ENCODE data around the gene HEATR5A.

HEATR5A gene

GRCh38 chr14:31268216-31268615, 152.1 kb downstream of the HEATR5A start:
- Histone ChIP-seq H3K4me1 (ENCODE audit: control insufficient read depth in 1 of 2, insufficient read depth in 1 of 2, low read depth in 1 of 2, low read length in 1 of 2) (no peaks in the 10 kb centered on the region), H3K27me3 (no peaks in the 10 kb centered on the region), H3K4me3 (ENCODE audit: low read depth in 1 of 2, low read length in 1 of 2) (no peak overlapping the region), H3K27ac (no peak overlapping the region), H3K9me3 (no peaks in the 10 kb centered on the region), H3K36me3 (no peaks in the 10 kb centered on the region)
- TF ChIP-seq, protein P1, sequence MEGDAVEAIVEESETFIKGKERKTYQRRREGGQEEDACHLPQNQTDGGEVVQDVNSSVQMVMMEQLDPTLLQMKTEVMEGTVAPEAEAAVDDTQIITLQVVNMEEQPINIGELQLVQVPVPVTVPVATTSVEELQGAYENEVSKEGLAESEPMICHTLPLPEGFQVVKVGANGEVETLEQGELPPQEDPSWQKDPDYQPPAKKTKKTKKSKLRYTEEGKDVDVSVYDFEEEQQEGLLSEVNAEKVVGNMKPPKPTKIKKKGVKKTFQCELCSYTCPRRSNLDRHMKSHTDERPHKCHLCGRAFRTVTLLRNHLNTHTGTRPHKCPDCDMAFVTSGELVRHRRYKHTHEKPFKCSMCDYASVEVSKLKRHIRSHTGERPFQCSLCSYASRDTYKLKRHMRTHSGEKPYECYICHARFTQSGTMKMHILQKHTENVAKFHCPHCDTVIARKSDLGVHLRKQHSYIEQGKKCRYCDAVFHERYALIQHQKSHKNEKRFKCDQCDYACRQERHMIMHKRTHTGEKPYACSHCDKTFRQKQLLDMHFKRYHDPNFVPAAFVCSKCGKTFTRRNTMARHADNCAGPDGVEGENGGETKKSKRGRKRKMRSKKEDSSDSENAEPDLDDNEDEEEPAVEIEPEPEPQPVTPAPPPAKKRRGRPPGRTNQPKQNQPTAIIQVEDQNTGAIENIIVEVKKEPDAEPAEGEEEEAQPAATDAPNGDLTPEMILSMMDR (IDR thresholded peaks at IDR 0.05) = no peak

GRCh38 chr14:31266437-31267331, 153.7 kb downstream of the HEATR5A start:
- Histone ChIP-seq H3K27ac (no peak overlapping the region), H3K27me3 (no peaks in the 10 kb centered on the region), H3K4me1 (ENCODE audit: control insufficient read depth in 1 of 2, insufficient read depth in 1 of 2, low read depth in 1 of 2, low read length in 1 of 2) (peaks cover 5% of the 10 kb centered on the region in 2 experiments), H3K36me3 (no peaks in the 10 kb centered on the region), H3K4me3 (ENCODE audit: low read depth in 1 of 2, low read length in 1 of 2) (no peak overlapping the region), H3K9me3 (no peaks in the 10 kb centered on the region)
- TF ChIP-seq, protein P1 (IDR thresholded peaks at IDR 0.05) = no peak

DNA sequence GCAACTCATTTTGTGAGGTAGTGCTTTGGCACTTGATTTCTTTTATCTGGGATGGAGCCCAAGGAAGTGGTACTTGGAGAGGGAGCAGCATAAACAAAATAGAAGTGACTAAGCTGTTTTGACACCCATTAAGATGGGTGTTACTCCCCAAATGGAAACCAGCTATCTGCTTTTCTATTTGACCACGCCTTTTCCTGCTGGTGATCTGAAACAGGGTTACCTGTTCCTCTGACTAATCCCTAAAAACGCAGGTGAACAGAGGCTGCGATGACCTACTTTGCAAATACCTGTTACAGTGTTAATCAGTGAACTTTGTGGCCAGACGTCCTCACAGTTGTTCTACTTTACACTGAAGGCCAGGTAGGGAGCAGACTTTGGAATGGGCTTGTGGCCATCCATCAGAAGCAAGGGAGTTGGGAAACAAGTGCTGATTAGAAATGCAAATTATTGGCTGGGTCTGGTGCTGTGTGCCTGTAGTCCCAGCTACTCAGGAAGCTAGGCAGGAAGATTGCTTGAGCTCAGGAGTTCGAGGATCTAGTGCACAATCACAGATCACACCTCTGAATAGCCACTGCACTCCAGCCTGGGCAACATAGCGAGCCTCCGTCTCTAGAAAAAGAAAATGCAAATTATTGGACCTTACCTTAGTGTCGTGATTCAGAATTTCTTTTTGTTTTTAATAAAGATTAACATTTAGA, 154.5 kb downstream of the HEATR5A start:
- Histone ChIP-seq H3K36me3 (no peaks in the 10 kb centered on the region), H3K4me3 (ENCODE audit: low read depth in 1 of 2, low read length in 1 of 2) (no peak overlapping the region), H3K27me3 (no peaks in the 10 kb centered on the region), H3K9me3 (no peaks in the 10 kb centered on the region), H3K4me1 (ENCODE audit: control insufficient read depth in 1 of 2, insufficient read depth in 1 of 2, low read depth in 1 of 2, low read length in 1 of 2) (peaks cover 5 to 8% of the 10 kb centered on the region in 2 experiments), H3K27ac (no peak overlapping the region)
- TF ChIP-seq, protein P1 (IDR thresholded peaks at IDR 0.05) = no peak

DNA sequence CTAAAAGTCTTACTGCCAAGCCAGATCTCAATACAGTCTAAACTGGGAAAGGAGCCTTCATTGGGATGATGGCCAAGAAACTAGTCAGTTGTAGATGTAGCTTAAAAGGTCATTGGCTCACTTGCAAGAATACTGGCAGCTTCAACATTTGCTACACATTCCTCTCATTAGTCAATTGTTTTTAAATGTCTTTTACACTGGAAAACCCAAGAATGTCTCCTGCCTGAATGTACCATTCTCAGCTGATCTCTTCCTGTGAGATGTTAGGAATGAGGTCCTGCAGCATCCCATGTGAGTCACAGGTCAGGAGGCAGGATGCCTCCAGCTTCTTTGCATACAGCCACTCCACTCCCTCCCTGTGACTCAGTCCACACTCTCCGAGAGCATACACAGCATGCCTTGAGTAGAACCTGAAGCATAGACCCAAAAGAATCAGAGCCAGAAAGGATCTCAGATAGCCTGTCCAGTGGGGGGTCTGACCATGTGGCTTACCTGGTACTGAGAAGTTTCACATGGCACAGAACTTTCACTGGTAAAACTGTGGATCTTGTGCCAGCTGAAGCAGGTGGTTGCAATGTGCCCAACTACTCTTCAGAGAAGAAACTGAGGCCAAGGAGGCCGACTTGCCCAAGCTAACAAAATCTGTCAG, 156.7 kb downstream of the HEATR5A start:
- H3K9me3 ChIP-seq = no peaks in the 10 kb centered on the region
- TF ChIP-seq, protein P1 (IDR thresholded peaks at IDR 0.05) = no peak
- H3K4me1 ChIP-seq (ENCODE audit: control insufficient read depth in 1 of 2, insufficient read depth in 1 of 2, low read depth in 1 of 2, low read length in 1 of 2) = peaks cover 5 to 8% of the 10 kb centered on the region in 2 experiments
- H3K27ac ChIP-seq = no peak overlapping the region
- H3K36me3 ChIP-seq = no peaks in the 10 kb centered on the region
- no peaks in the 10 kb centered on the region for H3K27me3 ChIP-seq
- H3K4me3 ChIP-seq (ENCODE audit: low read depth in 1 of 2, low read length in 1 of 2) = no peak overlapping the region

DNA sequence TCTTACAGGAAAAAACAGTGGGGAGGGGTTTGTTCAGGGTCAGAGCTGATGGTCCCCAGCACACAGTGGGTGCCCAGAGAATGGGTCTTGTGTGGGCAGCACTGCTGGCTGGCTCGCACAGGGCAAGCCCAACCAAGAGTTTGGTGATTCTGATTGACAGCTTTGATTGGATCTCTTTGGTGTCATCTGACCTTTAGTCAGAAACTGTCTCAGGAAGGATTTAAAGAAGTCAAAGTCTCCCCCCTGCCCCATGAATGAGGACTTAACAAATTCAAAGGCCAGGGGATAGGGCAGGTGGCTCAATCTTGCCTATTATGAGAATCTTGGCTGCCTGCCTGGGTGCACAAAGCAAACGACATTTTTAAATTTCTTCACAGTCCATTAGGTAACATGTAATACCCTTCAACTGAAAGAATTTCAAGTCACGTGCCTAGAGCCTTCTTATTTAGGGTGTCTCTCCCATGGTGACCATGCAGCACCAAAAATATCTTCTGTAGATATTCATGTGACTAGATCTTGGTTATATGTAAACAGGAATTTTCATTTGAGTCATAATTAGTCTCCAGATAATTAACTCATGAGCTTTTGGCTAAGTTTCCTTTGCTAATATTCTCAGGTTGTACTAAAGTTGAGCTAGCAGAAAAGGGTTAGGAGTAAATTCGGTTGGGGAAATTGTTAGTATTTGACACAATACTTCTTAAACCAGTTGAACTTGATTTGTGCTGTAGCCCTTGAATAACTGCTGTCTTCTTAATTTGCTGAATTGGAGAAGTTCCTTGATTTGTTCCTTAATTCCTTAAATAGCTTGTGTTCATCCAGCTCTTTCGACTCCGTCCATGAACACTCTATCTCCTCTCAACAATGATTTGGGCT, 158.3 kb downstream of the HEATR5A start:
- H3K27ac ChIP-seq = no peak overlapping the region
- no peak overlapping the region for H3K4me3 ChIP-seq (ENCODE audit: low read depth in 1 of 2, low read length in 1 of 2)

More for the DNA sequence above, 158.3 kb downstream of the HEATR5A start:
- Histone ChIP-seq H3K9me3 (no peaks in the 10 kb centered on the region), H3K27me3 (no peaks in the 10 kb centered on the region), H3K36me3 (no peaks in the 10 kb centered on the region), H3K4me1 (ENCODE audit: control insufficient read depth in 1 of 2, insufficient read depth in 1 of 2, low read depth in 1 of 2, low read length in 1 of 2) (peaks cover 5 to 8% of the 10 kb centered on the region in 2 experiments)
- TF ChIP-seq, protein P1 (IDR thresholded peaks at IDR 0.05) = no peak
